Thoracic aorta (tissue), 2 donors: ENCODE measurements around the gene CPEB2. TPM values are rescaled to one million over a fixed set of nuclear protein-coding genes. Genes with fewer than 3 reads are reported as not detected.

Experiments
- ATAC-seq: fragments of 150-250 bp; one replicate; pipeline ENCODE4 v1.8.0; 2017; ENCODE audit warnings: low read depth; ENCODE audit not compliant: insufficient number of reproducible peaks, low FRiP score
- DNase-seq: peaks from one replicate; pipeline ENCODE4 v3.0.0-alpha.2; 2020; ENCODE audit warnings: low spot score
- H3K27ac ChIP-seq, 2 donors: fragments of 200-600 bp; sonication (generic); 1 replicate in 1 of 2; 2 replicates in 1 of 2; pipeline ENCODE4 v1.5.1; 2016; ENCODE audit warnings: mild to moderate bottlenecking in 2 of 2, moderate library complexity in 2 of 2
- H3K27me3 ChIP-seq: fragments of 200-600 bp; sonication (generic); replicated peaks from 2 replicates; pipeline ENCODE4 v1.6.0; 2016; ENCODE audit warnings: mild to moderate bottlenecking; ENCODE audit not compliant: insufficient read depth
- H3K36me3 ChIP-seq: fragments of 200-600 bp; sonication (generic); one replicate; pipeline ENCODE4 v1.5.1; 2016
- H3K4me1 ChIP-seq, 2 donors: fragments of 200-600 bp; sonication (generic); 1 replicate in 1 of 2; 2 replicates in 1 of 2; pipeline versions ENCODE4 v1.5.1 to v1.6.0; 2016; ENCODE audit warnings: low read depth in 2 of 2, mild to moderate bottlenecking in 1 of 2; ENCODE audit not compliant: control insufficient read depth in 1 of 2
- H3K4me3 ChIP-seq: fragments of 200-600 bp; sonication (generic); 2 replicates; pipeline ENCODE4 v1.5.1; 2016; ENCODE audit warnings: mild to moderate bottlenecking
- H3K9me3 ChIP-seq: fragments of 200-600 bp; sonication (generic); 2 replicates; pipeline ENCODE4 v1.5.1; 2016
- total RNA-seq, 2 donors: library from RNA; depleted of rRNA; stranded (reverse); fragments of >200 nt; gene quantifications; one replicate each; pipeline versions ENCODE4 v1.1.0 to v1.2.3, GENCODE V29; 2016
- TF ChIP-seq, protein P1 (sequence below): fragments of 200-600 bp; sonication (generic); IDR thresholded peaks from one replicate; pipeline ENCODE4 v1.5.1; 2019; ENCODE audit warnings: antibody characterized with exemption

The CPEB2 gene
- total RNA-seq, 2 donors from 2014 or later = 31.0 to 33.4 TPM

DNA sequence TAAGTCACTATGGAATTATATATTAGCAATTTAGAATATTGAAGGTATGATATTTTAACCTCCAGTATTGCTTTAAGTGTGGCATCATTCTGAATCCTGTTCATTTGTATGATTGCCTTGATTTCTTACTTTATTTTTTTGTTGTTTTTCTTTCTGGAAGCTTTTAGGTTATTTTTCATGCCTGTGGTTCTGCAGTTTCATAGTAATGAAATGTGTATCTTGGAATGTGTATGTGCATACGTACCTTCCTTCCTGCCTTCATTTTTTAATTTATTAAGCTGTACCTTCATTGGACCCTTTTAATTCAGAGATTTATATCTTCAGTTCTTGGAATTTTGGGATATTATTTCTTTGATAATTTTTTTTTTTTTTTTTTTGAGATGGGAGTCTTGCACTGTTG lies 22.1 kb downstream of the CPEB2 start:
- peak overlapping the region in 1 of 2 donors; percentile 11 for H3K27ac ChIP-seq

DNA sequence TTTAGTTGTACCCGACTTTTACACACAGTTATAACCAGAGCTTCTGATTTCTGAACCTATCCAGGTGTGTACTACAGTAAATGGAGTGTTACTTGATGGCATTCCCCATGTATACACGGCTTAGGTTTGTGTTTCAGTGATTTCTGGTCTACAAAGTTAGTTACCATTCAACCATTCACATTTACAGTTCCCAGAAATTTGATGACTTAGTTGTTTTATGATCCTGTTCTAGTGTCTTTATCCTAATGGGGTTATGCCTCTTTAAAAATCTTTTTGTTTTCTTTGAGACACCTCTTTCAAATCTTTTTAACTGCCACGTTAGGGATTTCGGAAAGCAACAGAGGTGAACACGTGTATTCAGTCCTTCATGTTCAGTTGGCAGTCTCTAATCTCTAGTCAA lies 23.4 kb downstream of the CPEB2 start:
- no peaks in the 10 kb centered on the region for H3K27me3 ChIP-seq
- H3K36me3 ChIP-seq = no peaks in the 10 kb centered on the region
- DNase-seq (no peak), ATAC-seq (no peak)
- H3K4me1 ChIP-seq = peaks cover 39 to 58% of the 10 kb centered on the region in 2 donors
- no peak overlapping the region for H3K27ac ChIP-seq
- TF ChIP-seq, protein P1, sequence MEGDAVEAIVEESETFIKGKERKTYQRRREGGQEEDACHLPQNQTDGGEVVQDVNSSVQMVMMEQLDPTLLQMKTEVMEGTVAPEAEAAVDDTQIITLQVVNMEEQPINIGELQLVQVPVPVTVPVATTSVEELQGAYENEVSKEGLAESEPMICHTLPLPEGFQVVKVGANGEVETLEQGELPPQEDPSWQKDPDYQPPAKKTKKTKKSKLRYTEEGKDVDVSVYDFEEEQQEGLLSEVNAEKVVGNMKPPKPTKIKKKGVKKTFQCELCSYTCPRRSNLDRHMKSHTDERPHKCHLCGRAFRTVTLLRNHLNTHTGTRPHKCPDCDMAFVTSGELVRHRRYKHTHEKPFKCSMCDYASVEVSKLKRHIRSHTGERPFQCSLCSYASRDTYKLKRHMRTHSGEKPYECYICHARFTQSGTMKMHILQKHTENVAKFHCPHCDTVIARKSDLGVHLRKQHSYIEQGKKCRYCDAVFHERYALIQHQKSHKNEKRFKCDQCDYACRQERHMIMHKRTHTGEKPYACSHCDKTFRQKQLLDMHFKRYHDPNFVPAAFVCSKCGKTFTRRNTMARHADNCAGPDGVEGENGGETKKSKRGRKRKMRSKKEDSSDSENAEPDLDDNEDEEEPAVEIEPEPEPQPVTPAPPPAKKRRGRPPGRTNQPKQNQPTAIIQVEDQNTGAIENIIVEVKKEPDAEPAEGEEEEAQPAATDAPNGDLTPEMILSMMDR = no peak
- no peak overlapping the region for H3K4me3 ChIP-seq
- no peaks in the 10 kb centered on the region for H3K9me3 ChIP-seq

More for the DNA sequence above, 22.1 kb downstream of the CPEB2 start:
- no peak for DNase-seq
- TF ChIP-seq, protein P1 = no peak
- no peak for ATAC-seq
- Histone ChIP-seq H3K36me3 (no peaks in the 10 kb centered on the region), H3K9me3 (no peaks in the 10 kb centered on the region), H3K27me3 (no peaks in the 10 kb centered on the region), H3K4me1 (peaks cover 50 to 61% of the 10 kb centered on the region in 2 donors), H3K4me3 (no peak overlapping the region)

DNA sequence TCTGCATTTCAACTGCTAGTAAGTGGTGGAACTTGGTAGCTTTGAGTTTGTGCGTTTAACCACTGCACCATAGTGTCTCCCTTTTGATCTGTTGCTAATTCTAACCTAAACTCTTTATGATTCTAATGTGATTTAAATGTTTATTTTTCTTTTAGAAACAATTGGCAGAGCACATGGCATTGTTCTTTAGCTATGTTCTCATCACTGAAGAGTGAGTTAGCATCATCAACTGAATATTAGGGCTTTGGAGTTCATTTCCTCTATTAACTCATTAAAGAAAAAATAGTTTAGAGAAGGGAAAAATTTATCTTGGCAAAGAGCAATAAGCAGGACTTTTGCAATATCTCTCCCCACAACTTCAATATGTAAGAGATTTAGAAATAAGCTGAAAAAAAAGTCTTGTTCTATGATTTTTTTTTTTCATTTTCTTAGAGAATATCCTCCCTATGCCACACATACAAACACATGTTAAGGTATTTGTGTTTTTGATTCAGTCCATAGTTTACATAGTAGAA lies 25.7 kb downstream of the CPEB2 start:
- TF ChIP-seq, protein P1 = no peak
- peaks cover 45 to 62% of the 10 kb centered on the region in 2 donors for H3K4me1 ChIP-seq
- no peak for ATAC-seq
- no peaks in the 10 kb centered on the region for H3K9me3 ChIP-seq
- no peak for DNase-seq
- no peaks in the 10 kb centered on the region for H3K36me3 ChIP-seq
- H3K27ac ChIP-seq = peak overlapping the region in 1 of 2 donors; percentile 8
- no peak overlapping the region for H3K4me3 ChIP-seq
- H3K27me3 ChIP-seq = no peaks in the 10 kb centered on the region

DNA sequence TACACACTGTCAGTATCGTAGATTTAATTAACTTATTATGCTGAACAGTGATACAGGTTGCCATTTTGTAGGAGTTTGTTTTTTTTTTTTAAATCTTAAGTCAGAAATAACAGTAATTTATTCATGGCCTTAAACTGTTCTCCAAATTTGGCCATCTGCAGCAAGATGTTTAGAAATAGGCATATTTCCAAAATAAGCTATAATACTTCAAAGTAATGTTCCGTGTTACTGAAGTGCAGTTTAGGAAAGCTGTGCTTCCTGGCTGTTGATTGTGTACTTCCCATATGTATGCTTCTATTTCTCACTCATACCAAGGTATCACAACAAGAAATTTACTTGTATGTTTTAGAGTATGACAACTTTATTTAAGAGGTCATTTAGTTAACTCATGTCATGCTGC lies 28.9 kb downstream of the CPEB2 start:
- TF ChIP-seq, protein P1 = no peak
- Histone ChIP-seq H3K27ac (peak overlapping the region in 1 of 2 donors; percentile 29), H3K36me3 (no peaks in the 10 kb centered on the region), H3K4me3 (no peak overlapping the region), H3K4me1 (peaks cover 49 to 74% of the 10 kb centered on the region in 2 donors), H3K27me3 (no peaks in the 10 kb centered on the region), H3K9me3 (no peaks in the 10 kb centered on the region)
- no peak for DNase-seq
- ATAC-seq = no peak

DNA sequence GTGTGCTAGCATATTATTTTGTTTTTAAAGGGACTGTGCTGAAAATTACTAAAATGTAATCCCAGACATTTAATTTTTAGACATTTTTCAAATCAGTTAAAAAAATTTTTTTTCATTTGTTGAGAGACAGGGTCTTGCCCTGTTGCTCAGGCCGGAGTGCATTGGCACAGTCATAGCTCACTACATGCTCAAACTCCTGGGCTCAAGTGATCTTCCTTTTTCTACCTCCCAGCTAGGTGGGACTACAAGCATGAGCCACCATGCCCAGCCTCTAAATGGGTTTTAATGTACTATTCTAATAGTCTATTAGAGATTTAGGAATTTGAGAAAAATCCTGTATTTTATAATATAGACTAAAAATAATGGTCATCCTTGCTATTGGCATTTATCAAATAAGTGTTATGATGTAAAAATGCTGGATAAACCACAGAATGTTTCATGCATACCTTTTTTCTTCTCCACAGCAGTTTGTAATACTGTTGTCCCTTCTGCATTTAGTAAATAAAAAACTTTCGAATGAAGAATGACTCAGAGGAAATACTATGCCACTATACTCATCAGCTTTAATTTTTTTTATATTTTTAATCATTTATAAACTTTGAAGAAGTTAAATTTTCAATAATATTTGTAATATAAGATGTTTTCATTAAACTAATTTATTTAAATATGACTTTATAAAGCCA lies 29.9 kb downstream of the CPEB2 start:
- no peaks in the 10 kb centered on the region for H3K36me3 ChIP-seq
- no peak overlapping the region for H3K4me3 ChIP-seq
- DNase-seq (no peak), ATAC-seq (no peak)
- H3K27me3 ChIP-seq = no peaks in the 10 kb centered on the region
- H3K9me3 ChIP-seq = no peaks in the 10 kb centered on the region
- TF ChIP-seq, protein P1 = no peak
- H3K4me1 ChIP-seq = peaks cover 49 to 74% of the 10 kb centered on the region in 2 donors
- H3K27ac ChIP-seq = peak overlapping the region in 1 of 2 donors; percentile 3
